NCI-H526 treated with DMSO at 0.1 percent for 48 hours (cell line): ENCODE data around the gene TPP1.
A peak's percentile ranks its signal among the peaks of the same experiment; 100 is the strongest.

Experiments used
- DNase-seq: peaks from one replicate; lab custom pipeline; 2025; lab: John Stamatoyannopoulos, UW

Gene TPP1

DNA sequence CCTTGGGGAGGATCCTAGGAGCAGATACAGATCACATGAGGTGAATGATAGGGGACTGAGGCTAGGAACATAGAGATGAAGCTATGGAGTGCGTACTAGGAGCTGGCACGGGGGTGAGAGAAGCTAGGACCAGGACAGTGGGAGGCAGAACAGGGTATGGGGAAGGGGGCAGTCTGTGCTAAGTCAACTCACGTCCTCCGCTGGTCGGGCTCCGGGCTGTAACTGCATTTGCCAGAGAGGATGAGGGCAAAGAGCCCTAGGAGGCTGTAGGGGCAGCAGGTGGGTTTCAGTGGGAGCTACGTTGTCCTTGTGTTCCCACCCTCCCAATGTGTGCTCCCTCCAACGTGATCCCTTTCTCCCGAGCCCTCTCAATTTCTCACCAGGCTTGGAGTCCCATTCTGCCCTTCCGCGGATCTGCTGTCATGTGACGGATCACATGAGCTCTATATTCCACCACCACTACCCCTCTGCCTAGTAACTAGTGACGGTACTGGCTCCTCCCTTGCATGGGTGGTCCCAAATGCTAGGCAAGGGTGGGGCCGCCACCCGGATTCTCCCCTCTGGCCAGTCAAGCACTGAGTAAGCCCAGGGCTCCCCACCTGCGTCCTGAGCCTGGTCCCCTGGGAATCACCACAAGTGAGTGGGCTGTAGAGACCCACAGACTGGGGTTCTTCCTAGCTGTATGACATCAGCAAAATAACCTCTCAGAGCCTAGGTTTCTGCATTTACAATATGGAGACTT is at the start of gene TPP1:
TSS of gene TPP1 (minus strand) at position 419 of the 742 bp plus-strand sequence. CDS start at position 397, 22 bp downstream.
- peak; percentile 94 for DNase-seq

DNA sequence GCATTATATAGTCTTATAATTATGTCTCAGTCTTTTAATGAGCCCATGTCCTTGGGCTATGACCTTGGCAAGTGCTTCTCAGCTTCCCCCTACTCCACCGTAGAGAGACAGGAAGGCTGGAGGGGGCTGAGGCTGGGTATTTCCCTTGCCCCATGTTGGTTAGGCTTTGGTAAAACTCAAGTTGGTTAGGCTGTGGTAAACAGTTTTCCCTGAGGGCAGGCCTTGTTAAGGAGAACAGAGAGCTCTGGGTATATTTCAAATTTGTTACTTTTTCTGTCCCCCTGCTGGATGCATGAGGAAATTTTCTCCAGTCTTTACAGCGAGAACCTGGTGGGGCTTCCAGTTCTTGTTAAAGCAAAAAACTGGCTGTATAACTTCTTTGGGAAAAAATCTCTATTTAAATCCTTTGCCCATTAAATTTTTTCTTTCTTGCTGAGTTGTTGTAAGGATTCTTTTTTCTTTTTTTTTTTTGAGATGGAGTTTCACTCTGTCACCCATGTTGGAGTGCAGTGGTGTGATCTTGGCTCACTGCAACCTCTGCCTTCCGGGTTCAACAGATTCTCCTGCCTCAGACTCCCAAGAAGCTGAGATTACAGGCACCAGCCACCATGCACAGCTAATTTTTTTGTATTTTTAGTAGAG is 48.6 kb upstream of the TPP1 start:
- peak; percentile 16 for DNase-seq

DNA sequence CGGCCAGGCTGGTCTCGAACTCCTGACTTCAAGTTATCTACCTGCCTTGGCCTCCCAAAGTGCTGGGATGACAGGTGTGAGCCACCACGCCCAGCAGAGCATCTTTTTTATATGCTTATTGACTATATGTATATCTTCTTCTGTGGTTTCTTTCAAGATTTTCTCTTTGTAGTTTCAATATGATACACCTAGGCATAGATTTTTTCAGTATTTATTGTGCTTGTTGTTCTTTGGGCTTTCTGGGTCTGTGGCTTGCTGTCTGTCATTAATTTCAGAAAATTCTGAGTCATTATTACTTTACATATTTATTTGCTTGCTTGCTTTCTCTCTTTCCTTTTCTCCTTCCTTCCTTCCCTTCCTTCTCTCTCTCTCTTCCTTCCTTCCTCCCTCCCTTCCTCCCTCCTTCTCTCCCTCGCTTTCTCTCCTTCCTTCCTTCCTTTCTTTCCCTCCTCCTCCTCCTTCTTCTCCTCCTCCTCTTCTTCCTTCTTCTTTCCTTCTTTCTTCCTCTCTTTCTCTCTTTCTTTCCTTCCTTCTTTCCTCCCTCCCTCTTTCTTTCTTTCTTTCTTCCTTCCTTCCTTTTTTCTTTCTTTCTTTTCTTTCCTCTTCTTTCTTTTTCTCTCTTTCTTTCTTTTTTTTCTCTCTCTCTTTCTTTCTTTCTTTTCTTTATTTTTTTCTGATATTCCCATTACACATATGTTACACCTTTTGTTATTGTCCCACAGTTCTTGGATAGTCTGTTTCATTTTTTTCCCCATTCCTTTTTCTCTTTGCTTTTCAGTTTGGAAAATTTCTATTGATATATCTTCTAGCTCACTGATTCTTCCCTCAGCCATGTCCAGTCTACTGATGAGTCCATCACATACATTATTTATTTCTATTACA is 47.3 kb upstream of the TPP1 start:
- no peak for DNase-seq

DNA sequence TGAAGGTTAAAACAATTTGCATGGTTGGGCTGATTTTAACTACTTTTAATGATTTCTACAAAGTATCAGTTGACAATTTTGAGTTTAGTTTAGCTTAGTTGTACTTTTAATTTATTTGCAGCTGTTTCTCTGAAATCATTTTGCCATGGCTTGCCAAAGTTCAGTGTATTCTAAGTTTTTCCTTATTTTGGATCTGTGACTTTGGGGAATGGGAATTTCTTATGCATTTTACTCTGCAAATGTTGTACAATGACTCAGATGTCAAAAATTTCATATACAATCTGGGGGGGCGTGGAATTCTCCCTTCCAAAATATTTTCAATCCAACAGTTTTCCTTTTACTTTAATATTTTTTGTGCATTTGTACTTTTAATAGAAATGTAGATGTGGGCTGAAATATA is 45.3 kb upstream of the TPP1 start:
- DNase-seq: no peak

DNA sequence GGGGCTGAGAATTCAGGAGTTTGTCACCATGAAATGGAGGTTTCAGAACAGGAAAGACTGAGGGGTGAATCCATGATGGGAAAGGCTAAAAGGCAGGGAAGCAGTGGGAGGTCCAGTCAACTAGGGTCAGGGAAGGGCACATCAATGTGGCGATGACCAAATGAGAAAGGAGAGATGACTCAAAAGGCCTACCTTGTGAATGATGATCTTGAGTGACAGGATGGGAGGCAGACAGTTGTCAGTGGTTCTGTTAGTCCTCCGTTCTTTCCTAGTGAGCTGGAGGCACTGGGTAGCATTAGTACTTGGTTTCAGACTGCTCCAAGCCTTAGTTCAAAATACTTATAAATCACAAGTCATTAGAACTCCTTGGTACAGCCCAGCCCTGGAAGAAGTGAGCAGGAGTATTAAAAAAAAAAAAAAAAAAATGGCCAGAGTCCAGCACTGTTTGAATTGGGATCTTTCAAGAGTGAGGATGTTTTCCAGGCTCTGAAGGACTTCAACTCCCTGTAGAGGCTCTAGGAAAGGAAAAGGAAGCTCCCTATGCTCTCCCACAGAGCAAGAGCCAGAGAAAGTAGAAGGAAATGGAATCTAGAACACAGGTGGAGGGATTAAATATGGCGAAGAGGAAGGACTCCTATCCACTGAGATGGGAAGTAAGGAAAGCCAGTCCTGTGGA is 44.7 kb upstream of the TPP1 start:
- DNase-seq: no peak

DNA sequence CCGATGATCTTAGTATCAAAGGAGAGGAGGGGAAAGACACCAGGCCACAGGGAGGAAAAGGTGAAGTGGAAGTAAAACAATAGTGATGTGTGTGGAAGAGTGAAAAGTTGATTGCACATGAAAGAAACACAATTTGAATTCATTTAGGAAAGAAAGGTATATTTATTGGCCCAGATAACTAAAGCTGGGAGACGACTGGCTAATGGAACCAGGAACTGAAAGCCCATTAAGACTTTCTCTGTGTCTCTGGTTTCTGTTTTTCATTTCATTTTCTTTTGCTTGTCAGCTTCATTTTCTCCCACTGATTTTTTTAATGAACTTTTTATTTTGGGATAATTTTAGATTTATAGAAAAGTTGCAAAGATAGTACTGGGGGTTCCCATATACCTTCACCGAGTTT is 41.5 kb upstream of the TPP1 start:
- DNase-seq: no peak

DNA sequence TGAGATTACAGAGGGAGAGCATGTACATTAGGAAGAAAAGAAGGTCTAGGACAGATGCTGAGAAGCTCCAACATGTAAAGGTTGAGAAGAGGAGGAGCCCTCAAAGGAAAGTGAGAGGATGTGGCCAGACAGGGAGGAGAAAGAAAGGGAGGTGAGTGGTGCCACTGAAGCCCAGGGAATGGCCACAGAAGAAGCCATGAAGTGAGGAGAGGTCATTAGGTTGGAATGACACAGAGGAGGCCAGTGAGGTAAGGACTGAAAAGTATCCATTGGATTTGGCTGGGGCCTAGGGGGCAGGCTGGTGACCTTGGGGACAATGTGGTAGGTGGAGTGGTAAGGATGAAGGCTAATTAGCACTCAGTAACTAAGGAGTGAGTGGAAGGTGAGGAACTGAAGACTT is 39.4 kb upstream of the TPP1 start:
- DNase-seq: no peak

DNA sequence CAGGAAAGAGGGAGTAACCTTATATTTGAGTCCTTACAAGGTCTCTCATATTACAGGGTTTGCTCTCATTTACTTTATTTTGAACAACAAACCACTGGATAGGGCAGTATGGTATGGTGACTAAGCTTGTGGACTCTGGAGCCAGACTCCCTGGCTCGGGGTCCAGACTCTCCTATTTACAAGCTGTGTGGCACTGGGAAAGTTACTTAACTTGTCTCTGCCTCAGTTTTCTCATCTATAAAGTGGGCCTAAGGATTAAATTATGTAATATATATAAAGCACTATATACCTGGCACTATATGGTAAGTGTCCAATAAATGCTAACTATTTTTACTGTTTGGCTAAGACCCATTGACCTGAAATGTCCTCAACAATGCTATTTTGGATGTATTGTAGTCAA is 38.1 kb upstream of the TPP1 start:
- DNase-seq: no peak

DNA sequence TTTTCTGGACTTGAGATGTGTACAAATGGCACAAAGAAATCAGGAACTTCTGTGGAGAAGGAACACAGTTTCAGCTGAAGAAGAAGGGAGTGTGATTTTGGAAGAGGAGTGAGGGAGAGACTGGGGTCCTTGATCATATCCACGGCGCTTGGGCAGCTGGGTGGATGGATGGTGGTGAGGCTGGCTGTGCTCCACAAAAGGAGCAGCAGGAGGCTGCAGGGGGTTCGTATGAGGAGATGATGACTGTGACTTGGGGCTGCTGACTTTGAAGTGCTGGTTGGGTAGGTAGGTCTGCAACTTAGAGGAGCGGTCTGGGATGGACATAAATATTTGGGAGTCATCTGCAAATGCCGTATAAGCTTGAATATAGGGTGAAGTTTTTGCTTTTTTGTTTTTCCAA is 37.7 kb upstream of the TPP1 start:
- no peak for DNase-seq

DNA sequence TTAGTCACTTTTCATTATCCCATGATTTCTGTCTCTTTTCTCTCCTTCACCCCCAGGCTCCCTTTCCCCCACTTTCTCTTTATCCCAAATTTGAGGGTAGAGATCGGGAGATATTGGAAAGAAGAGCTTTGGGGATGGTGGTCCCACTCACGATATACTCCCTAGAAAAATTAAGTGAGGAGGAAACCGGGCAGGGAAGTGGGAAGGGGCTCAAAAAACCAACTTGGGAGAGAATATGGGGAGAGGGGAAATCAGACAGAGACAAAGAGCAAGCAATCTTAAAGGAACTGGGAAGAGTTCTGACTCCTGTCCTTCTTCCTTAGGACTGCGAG is 37.3 kb upstream of the TPP1 start:
- no peak for DNase-seq

DNA sequence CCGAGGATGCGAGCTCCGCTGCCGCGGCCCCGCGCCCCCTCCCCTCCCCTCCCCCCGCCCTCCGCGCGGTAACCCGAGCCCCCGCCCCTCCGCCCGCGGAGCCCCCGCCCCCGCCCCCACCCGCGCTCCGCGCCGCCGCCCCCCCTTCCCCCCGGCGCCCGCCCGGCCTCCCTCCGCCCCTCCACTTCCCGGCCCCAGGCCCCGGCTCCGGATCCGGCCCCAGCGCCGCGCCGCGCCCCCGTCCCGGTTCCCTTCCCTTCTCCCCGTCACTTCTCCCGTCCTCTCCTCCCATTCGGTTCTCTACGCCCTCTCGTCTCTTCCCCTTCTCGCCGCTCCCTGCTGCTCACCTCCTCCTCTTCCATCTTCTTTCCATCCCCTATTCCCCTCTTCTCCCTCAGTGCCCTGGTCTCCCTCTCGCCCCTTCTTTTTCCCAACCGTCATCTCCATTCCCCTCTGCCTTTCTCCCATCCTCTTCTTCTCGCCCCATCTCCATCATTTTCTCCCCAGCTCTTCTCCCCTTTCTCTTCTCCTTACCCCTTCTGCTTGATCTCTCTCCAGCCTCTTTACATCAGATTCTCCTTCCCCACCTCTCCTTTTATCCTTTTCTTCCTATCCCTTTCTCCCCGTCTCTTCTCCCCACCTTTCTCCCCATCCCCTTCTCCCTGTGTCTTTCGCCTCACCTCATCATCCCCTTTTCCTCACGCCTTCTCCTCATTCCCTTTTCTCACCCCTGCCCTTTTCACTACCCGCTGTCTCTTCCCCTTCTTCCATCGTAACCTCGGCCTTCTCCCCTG is 36.8 kb upstream of the TPP1 start, which contains the start of gene DCHS1:
TSS of gene DCHS1 (minus strand) at position 20 of the 794 bp plus-strand sequence. CDS start 14,196 bp downstream, outside the sequence.
- no peak for DNase-seq

DNA sequence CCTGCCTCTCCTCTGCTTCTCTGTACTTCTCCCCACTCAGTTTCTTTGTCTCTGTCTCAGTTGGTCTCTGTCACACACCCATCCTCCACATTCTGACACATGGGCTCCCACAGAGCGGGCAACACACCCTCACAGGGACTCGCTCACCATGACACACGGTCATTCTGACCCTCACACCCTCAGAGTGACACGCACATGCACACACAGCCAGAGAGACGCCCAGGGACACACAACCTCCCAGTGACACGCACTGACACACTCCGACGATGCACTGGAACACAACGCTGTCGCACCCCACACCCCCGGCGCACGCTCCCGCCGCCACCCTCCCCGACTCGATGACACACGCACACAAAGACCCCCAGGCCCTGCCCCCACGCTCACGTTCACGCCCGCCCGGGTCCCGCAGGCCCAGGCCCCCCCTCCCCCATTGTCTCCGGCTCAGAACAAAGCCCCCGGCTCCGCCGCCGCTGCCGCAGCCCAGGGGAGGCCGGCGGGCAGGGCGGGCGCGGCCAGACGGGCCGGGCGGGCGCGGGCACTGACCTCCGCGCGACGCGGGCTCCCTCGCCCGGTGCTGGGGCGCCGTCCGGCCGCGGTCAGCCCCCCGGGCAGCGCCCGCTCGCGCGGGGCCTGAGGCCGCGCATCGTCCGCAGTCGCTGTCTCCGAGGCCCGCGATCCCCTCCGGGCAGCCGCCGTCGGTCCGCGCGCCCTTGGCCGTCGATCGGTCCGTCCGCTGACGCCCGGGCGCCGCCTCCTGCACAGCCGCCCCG is 36.0 kb upstream of the TPP1 start:
- DNase-seq: no peak

DNA sequence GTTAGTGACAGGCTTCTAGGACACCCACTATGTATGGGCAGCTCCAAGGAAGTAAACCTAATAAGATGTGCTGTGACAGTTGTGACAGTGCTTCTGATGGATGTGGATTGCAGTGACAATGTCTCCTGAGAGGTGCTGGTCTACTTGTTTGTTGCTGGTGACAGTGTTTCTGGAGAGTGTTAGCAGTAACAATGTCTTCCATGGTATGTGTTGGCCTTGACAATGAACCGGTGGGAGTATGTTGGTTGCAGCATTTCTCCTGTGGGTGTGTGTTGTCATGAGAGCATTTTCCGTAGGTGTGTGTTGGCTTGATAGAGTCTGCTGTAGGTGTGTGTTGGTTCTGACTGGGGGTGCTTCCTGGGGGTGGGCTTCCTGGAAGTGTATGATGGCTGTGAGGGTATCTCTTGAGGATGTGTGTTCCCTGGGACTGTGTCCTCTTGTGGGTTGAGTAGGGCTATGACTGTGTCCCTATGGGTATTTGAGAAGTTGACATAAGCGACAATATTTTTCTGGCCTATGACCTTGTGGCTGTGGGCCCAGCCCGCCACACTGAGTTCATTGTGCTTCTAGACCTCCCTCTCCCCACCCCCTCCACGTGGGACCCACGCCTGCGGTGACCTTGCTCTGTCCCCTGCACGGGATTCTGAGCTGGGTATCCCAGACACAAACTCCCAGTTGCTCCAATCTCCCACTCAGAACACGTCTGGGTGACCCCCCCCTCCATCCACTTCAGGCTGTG is 35.2 kb upstream of the TPP1 start:
- DNase-seq: no peak

DNA sequence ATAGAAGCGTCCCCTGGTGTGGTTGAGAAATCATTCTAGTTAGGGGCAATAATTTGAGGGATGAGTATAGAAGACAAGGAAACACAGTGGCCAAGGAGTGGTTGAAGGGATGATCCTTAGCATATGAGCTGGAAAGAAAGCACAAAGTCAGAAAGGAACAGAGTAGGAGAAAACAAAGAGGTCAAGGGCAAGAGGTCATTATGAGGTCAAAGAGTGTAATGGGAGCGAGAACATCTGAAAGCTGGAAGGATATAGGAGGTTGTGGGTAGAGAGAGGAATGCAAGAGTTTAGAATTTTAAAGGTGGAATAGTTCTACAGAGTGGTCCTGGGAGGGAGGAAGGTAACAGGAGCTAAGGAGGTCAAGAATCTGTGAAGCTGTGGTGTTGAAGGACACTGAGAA is 34.4 kb upstream of the TPP1 start:
- DNase-seq: no peak

DNA sequence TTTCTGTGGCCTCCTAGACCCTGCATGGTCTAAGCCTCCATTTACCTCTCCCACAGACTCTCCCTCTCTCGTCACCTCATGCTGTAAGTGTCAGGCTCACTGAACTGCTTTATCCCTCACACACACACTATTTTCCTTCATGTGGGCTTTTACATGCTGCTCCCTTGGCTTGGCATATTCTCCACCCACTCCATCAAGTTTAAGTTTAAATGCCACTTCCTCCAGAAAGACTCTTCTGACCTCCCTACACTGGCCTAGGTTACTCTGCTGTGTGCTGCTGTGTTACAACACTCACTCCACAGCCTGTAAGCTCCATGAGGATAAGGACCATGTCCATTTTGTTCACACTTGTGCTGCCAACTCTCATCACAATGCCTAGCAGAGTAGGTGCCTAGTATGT is 33.9 kb upstream of the TPP1 start:
- DNase-seq: no peak

DNA sequence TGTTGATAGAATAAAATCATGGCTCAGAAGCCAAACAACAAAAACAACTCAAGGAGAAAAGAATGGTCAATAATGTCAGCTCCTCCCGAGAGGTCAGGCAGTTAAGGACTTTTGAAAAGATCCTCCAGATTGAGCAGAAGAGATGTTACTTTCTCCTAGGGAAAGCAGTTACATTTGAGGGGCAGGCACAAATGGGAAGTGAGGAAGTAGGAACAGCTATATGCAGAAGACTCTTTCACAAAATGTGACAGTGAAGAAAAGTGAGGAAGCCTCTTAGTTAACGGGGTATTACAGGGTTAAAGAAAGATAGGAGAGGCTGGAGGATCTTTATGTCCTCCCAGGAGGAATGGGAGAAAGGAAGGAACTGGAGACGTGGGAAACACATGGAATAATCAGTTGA is 33.0 kb upstream of the TPP1 start:
- DNase-seq: no peak

DNA sequence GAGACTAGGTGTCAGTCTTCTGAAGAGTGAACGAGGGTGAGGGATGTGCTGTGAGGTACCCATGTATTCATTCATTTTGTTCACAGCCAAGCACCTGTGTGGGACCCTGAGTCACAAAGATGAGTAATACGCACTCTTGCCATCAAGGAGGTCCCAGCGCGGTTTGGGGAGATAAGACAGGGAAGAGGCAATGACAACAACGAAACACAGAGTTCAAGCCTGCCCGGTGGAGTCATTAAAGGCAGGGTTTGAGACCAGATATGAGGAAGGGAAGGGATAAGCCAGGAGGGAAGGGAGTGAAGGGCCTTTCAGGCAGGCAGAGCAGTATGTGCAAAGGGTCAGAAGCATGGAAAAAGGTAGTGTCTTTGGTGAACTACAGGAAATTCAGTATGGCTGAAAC is 31.8 kb upstream of the TPP1 start:
- DNase-seq: no peak

DNA sequence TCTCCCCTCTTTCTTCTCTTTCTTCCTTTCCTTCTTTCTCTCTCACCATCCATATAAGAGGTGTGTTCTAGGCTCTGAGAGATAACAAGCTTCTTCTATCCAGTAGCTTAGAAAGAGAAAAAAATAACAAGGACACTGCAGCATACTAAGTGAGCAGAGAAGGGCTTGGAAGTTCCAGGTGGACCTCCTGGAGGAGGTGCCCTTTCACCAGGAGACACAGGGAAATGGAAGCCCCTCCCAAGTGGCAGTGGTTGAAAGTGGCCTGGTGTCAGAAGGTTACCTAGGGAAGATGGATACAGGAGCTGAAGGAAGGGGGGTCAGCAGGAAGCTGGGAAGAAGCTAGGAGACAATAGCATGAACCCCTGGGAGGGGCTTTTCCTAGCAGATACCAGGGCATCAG is 30.9 kb upstream of the TPP1 start:
- no peak for DNase-seq

DNA sequence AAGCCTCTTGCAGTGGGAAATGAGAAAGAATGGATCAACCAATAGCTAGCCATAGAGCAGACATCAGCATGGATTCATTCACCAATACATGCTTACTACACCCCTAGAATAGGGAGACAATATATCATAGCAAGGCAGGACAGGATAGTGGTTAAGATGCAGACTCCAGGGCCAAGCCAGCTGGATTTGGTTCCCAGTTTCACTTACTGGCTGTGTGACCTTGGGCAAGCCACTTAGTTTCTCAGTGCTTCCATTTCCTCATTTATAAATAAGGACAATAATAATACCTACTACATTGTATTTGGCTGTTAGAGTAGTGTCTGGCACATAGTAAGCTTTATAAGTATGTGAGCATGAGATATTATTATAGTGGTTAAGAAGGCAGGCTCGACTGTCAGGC is 29.3 kb upstream of the TPP1 start:
- DNase-seq: no peak

DNA sequence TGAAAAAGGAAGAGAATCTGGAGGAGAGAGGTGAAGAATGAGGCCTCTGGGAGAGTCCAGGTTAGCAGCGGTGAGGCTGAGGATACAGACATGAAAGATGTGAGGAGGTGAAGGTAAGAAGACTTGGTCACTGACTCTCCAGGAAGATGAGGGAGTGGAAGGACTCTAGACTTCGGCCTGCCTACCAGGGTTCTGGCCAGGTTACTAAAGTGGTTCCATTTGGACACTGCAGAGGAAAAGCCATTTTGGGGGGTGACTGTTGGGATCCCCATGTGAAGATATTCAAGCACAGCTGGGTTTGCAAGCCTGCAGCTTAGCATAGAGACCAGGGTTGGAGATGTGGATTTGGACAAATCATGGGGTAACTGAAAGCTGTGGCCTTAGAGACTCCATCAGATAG is 28.6 kb upstream of the TPP1 start:
- DNase-seq: no peak
